Inflammatory macrophage treated with lipopolysaccharide for 4 hours (primary cell): ENCODE data around the gene FAM184A.
A peak's percentile ranks its signal among the peaks of the same experiment; 100 is the strongest.

ENCODE experiments used
- DNase-seq: peaks from one replicate; pipeline ENCODE4 v3.0.0-alpha.2; 2020

The FAM184A gene

DNA sequence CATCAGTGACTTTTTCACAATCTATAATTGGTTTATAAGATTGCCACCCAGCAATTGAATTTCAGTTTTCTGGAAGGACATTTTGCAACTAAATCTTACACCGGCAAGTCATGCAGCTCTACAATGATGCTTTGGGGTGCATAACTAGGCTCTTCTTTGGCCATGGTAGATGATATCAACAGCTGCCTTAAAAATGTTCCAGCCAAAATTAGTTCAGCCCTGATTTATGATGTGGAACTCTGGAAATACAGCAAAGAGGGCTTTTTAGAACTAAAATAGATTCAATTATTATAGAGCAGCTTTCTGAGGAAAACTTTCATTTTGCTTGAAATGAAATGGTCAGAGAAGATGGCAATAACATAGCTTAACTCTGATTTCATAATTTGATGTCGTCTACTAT, 125.1 kb downstream of the FAM184A start:
- no peak for DNase-seq

DNA sequence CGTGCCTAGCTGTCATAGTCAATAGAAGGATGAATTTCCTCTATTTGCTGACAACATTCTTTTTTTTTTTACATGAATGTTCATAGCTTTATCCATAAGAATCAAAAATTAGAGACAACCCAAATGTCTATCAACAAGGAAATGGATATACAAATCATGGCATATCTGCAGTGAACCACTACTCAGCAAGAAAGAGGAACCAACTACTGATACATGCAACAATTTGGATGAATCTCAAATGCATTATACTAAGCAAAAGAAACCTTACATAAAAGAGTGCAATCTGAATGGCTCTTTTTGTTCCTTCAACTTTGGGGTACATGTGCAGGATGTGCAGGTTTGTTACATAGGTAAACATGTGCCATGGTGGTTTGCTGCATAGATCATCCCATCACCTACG, 125.8 kb downstream of the FAM184A start:
- peak; percentile 8 for DNase-seq

DNA sequence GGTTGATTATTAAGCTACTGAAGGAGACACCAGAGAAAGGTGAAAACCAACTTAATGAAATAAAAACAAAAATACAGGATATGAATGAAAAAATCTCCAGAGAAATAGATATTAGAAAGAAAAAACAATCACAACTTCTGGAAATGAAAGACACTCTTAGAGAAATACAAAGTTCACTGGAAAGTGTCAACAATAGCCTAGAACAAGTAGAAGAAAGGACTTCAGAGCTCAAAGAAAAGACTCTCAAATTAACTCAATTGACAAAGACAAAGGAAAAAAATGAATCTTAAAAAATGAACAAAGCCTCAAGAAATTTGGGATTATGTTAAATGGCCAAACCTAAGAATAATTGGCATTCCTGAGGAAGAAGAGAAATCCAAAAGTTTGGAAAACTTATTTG, 133.2 kb downstream of the FAM184A start:
- DNase-seq: no peak

DNA sequence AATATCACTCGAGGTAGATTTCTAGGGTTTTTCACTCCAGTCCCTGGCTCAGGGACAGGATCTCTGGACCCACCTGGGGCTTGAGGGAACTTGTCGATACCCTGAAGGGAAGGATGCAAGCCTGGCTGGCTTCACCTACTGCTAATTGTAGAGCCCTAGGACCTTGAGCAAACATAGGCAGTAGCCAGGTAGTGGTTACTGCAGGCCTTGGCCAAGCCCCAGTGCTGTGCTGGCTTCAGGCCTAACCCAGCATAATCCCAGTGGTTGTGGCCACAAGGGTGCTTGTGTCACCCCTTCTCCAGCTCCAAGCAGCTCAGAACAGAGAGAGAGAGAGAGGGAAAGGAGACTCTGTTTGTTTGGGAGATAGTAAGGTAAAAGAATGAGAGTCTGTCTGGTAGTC, 137.7 kb downstream of the FAM184A start:
- no peak for DNase-seq

DNA sequence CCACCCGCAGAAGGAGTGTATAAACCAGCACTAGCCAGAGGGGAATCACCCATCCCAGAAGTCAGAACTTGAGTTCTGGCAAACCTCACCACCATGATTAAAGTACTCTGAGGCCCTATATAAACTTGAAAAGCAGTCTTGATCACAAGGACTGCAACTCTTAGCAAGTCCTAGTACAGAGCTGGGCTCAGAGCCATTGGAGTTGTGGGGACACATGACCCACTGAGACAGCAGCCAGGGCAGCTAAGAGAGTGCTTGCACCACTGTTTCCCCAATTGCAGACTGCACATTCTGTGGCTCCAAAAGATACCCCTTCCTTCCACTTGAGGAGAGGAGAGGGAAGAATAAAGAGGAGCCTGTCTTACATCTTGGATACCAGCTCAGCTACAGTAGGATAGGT, 138.8 kb downstream of the FAM184A start:
- DNase-seq: no peak

GRCh38 chr6:118935978-118936703, 142.3 kb downstream of the FAM184A start:
- DNase-seq: peak; percentile 52

DNA sequence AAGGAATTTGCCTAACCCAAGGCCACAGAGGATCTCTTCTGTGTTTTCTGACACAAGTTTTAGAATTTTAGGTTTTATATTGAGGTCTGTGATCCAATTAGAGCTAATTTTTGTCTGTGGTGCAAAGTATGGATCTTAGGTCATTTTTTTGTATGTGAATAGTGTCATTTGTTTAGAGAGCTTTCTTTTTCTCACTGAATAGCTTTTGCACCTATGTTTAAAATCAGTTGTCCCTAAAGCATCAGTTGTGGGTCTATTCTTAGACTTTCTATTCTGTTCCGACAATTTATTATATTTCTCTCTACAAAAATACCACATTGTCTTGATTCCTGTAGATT, 143.2 kb downstream of the FAM184A start:
- DNase-seq: no peak

DNA sequence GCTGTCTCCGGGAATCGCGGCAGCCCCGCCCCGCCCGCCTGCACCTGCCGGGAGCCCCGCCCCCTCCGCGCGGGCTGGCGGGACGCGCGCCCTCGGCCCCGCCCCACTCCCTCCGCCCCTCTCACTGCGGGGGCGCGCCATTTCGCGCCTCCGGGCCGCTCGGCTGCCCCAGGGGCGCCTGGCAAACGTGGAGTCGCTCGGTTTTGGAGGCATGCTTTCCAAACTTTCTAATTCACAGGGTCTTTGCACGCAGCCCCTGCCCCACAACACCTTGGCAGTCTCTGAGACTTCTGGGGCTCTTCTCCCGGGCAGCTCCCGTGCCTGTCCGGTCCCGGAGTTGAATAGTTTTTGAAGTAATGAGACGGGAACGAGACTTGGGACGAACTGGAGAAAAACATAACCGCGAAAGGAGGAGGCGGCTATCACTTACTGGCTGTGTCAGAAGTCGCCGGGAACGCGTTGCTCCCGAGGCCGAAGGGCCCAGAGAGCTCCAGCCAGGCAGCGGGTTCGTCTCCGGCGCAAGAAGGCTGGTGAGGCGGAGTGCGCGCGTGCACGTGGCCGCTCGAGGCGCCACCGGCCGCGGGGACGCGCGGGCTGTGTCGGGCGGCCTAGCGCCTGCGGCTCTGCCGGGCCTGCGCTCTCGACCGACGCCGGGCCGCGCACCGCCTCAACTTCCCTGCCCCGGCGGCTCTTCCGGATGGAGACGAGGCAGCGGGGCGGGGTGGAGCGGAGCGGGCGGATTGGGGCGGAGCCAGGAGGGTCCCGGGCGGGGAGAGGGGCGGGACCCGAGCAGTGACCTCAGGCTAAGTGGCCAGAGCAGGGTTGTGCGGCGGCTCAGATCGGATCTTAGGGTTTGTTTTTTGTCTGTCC, 143.8 kb downstream of the FAM184A start, which contains the start of gene MCM9:
Gene MCM9 (minus strand): TSS at position 699 of the 870 bp plus-strand sequence. CDS start 3,436 bp downstream, outside the sequence.
- peak; percentile 96 for DNase-seq

- no peak for DNase-seq
These were observed 144.5 kb downstream of the FAM184A start for GRCh38 chr6:118933855-118934460.

GRCh38 chr6:118932421-118932820, 146.0 kb downstream of the FAM184A start:
- no peak for DNase-seq

GRCh38 chr6:118931436-118931835, 147.0 kb downstream of the FAM184A start:
- no peak for DNase-seq

DNA sequence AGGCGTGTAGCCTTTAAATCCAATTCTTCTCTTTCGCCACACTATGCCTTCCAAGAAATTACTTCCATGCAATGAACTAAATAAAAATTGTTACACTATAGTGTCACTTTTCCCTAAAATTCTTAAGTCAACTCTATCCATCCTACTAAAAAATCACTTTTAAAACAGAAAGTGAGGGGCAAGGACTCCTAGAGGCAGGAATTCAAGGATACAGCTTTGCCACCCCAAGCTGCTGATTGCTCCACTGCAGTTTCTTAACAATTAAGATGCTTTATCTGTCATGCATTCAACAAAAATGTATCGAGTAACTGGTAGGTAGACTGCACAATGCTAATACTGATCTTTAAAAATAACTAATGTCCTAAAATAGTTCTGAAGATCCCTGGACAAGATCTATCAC, 147.8 kb downstream of the FAM184A start:
- no peak for DNase-seq

DNA sequence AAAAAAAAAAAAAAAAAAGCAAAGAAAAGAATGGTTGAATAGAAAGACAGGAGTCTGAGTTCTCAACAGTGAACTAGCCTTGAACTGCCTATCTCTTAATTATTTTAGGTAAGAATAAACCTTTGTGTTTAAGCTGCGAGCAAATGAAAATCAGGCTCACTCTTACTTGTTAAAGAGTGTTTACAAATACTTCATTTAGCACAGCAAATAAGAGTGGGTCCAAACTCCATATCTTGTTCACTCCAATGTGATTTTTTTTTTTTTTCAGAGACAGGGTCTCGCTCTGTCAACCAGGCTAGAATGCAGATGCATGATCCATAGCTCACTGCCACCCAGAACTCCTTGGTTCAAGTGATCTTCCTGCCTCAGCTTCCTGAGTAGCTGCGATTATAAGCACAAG, 155.4 kb downstream of the FAM184A start:
- no peak for DNase-seq

- no peak for DNase-seq
These were observed 157.4 kb downstream of the FAM184A start for GRCh38 chr6:118921084-118921483.

- DNase-seq: no peak
These were observed 160.1 kb downstream of the FAM184A start for GRCh38 chr6:118918329-118918725.

GRCh38 chr6:118917546-118918328, 160.7 kb downstream of the FAM184A start:
- no peak for DNase-seq

- DNase-seq: no peak
These were observed 163.9 kb downstream of the FAM184A start for GRCh38 chr6:118914598-118914997.

DNA sequence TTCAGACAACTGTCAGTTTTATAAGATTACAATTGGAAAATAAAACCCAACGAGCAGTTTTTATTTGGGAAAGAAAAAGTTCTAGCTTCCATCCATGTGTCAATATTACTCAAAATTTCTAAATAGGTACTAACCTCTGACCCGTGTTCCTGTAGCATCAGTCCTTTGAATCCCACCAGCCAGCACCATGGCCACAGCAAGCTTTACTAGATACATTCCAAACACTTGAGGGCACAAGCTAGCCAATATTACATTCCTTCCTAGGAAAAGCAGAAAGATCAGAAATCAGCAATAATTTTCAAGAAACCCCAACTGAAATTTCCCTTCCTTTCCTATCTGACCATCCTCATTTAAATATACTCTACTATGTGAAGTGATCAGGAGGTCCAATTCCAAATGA, 165.3 kb downstream of the FAM184A start:
- DNase-seq: no peak

DNA sequence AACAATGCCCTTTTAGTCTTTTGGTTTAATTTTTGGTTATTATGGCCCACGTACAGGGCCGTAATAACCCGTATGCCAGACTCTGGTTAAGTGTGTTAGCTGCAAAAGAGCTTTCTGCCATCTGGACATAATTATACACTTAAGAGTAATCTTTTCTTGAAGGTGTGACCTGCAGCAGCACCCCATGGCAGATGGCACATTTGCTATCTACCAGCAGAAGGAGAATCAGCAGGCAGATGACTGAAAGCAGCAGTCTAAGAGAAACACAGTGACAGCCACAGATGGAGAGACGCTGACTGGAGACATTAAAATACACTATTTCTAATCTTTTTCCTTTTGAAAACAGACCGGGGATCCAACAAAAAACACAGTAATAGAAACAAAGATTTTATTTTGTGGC, 165.8 kb downstream of the FAM184A start:
- DNase-seq: no peak
